Measurements from ENCODE around the gene ID1.

DNA sequence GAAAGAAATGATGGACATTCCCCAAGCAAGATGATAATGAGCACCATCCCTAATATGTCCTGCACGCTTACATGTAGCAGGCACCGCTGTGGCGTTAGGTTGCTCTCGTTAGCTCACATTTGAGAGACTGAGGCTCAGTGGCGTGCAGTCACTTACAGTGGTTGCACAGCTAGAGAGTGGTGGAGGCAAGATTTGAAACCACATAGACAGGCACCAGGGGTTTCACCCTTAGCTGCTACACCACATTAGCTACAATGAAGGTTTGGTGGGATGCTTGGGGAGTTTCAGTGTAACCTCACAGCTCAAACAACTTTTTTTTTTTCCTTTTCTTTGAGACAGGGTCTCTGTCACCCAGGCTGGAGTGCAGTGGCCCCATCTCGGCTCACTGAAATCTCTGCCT, 36.3 kb downstream of the ID1 start:
- TF ChIP-seq HOXA7 (CRISPR knock-in tag; IDR thresholded peaks at IDR 0.05) (no peak), JUN (IDR thresholded peaks at IDR 0.05) (no peak), RAD21 (conservative IDR thresholded peaks at IDR 0.05 in 1 of 2, IDR thresholded peaks at IDR 0.05 in 1 of 2) (no peak), TFCP2L1 (CRISPR knock-in tag; IDR thresholded peaks at IDR 0.05) (no peak), POLR2A (IDR thresholded peaks at IDR 0.05; ENCODE audit: low read length) (no peak), PHF8 (IDR thresholded peaks at IDR 0.05; ENCODE audit: borderline replicate concordance, low read depth) (no peak), NPAS2 (CRISPR knock-in tag; IDR thresholded peaks at IDR 0.05; ENCODE audit: borderline replicate concordance) (no peak), CBX2 (IDR thresholded peaks at IDR 0.05; ENCODE audit: borderline replicate concordance, low read depth) (no peak)
- TF ChIP-seq, protein P1, sequence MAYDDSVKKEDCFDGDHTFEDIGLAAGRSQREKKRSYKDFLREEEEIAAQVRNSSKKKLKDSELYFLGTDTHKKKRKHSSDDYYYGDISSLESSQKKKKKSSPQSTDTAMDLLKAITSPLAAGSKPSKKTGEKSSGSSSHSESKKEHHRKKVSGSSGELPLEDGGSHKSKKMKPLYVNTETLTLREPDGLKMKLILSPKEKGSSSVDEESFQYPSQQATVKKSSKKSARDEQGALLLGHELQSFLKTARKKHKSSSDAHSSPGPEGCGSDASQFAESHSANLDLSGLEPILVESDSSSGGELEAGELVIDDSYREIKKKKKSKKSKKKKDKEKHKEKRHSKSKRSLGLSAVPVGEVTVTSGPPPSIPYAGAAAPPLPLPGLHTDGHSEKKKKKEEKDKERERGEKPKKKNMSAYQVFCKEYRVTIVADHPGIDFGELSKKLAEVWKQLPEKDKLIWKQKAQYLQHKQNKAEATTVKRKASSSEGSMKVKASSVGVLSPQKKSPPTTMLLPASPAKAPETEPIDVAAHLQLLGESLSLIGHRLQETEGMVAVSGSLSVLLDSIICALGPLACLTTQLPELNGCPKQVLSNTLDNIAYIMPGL (CRISPR knock-in tag; IDR thresholded peaks at IDR 0.05; ENCODE audit: borderline replicate concordance) = no peak
- TF ChIP-seq, protein P2, sequence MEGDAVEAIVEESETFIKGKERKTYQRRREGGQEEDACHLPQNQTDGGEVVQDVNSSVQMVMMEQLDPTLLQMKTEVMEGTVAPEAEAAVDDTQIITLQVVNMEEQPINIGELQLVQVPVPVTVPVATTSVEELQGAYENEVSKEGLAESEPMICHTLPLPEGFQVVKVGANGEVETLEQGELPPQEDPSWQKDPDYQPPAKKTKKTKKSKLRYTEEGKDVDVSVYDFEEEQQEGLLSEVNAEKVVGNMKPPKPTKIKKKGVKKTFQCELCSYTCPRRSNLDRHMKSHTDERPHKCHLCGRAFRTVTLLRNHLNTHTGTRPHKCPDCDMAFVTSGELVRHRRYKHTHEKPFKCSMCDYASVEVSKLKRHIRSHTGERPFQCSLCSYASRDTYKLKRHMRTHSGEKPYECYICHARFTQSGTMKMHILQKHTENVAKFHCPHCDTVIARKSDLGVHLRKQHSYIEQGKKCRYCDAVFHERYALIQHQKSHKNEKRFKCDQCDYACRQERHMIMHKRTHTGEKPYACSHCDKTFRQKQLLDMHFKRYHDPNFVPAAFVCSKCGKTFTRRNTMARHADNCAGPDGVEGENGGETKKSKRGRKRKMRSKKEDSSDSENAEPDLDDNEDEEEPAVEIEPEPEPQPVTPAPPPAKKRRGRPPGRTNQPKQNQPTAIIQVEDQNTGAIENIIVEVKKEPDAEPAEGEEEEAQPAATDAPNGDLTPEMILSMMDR (IDR thresholded peaks at IDR 0.05) = no peak
- TF ChIP-seq, protein P3, sequence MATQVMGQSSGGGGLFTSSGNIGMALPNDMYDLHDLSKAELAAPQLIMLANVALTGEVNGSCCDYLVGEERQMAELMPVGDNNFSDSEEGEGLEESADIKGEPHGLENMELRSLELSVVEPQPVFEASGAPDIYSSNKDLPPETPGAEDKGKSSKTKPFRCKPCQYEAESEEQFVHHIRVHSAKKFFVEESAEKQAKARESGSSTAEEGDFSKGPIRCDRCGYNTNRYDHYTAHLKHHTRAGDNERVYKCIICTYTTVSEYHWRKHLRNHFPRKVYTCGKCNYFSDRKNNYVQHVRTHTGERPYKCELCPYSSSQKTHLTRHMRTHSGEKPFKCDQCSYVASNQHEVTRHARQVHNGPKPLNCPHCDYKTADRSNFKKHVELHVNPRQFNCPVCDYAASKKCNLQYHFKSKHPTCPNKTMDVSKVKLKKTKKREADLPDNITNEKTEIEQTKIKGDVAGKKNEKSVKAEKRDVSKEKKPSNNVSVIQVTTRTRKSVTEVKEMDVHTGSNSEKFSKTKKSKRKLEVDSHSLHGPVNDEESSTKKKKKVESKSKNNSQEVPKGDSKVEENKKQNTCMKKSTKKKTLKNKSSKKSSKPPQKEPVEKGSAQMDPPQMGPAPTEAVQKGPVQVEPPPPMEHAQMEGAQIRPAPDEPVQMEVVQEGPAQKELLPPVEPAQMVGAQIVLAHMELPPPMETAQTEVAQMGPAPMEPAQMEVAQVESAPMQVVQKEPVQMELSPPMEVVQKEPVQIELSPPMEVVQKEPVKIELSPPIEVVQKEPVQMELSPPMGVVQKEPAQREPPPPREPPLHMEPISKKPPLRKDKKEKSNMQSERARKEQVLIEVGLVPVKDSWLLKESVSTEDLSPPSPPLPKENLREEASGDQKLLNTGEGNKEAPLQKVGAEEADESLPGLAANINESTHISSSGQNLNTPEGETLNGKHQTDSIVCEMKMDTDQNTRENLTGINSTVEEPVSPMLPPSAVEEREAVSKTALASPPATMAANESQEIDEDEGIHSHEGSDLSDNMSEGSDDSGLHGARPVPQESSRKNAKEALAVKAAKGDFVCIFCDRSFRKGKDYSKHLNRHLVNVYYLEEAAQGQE (IDR thresholded peaks at IDR 0.05) = no peak

Data from A549 (cell line).